Hepatocyte (in vitro differentiated cells): ENCODE measurements around the gene DNAH3.

ENCODE experiments used
- CTCF ChIP-seq: fragments of 200-600 bp; sonication (generic); IDR thresholded peaks from 2 replicates; pipeline ENCODE4 v1.5.1; 2016; ENCODE audit warnings: antibody characterized with exemption, mild to moderate bottlenecking; ENCODE audit not compliant: poor library complexity
- EZH2 ChIP-seq: fragments of 200-600 bp; sonication (generic); IDR thresholded peaks from 2 replicates; pipeline ENCODE4 v1.6.1; 2016; ENCODE audit warnings: antibody characterized with exemption, mild to moderate bottlenecking, borderline replicate concordance
- EZH2phosphoT487 ChIP-seq: fragments of 200-600 bp; sonication (generic); IDR thresholded peaks from one replicate; pipeline ENCODE4 v1.6.1; 2018; ENCODE audit warnings: antibody characterized with exemption, mild to moderate bottlenecking, low read depth, moderate library complexity; ENCODE audit not compliant: unreplicated experiment, severe bottlenecking

- no peak for TF ChIP-seq EZH2
- TF ChIP-seq CTCF, result no peak
- no peak for TF ChIP-seq EZH2phosphoT487
These were observed 229.8 kb downstream of the DNAH3 start for GRCh38 chr16:20920799-20921198.
